Measurements from ENCODE around the gene SLC25A1.

GRCh38 chr22:19138217-19139000 lies 40.1 kb downstream of the SLC25A1 start:
- TF ChIP-seq CTCF (IDR thresholded peaks at IDR 0.05), result no peak
- no peak for TF ChIP-seq POLR2A (IDR thresholded peaks at IDR 0.05)

All from Peyer's patch (tissue), 4 donors.